HG03060 (cell line): ENCODE measurements around the gene FRMPD2.
"Not testable (repeated sequence)": the region's sequence is repeated elsewhere in the genome, so short reads cannot be mapped to it uniquely, and the experiment has no call there.

Source experiments
- ATAC-seq: cut with Tn5 transposase; IDR thresholded peaks from one replicate; pipeline ENCODE4 v1.9.1; 2021; ENCODE audit warnings: low read depth, moderate number of reproducible peaks; ENCODE audit not compliant: unreplicated experiment

FRMPD2 gene

DNA sequence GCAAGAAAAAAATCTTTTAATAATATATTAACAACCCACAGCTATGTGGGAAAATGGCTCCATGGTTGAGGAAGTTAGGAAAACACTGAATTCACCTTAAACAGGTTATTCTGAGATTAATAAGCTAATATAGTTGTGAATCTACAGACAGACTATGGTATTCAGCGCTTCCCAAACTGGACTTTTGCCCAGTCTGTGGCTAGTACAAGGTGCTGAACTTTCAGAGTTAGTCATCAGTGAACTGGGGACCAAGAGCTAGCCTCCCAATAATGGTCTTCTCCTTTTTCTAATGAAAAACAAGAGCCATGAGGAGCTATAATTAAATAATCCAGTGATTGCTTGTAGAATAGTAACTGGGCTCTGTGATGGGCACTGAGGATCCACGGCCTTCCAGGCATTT lies 65.3 kb downstream of the FRMPD2 start:
- ATAC-seq: no peak

DNA sequence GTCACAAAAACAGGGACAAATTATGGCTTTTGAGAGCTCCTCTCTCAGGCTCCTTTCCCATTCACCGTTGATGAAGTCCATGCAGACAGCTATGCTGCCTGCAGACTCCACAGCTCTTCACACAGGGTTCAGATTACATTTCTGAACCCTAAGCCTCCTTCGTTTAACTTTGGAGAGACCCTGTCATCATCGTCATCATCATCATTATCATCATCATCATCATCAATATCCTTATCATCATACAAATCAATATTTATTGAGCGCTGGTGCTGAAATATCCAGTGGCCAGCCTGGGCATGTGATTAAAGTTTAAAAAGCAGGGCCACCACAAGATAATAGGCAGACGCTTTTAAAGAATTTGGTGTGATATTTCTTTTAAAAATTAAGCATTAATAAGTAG lies 66.6 kb downstream of the FRMPD2 start:
- no peak for ATAC-seq

DNA sequence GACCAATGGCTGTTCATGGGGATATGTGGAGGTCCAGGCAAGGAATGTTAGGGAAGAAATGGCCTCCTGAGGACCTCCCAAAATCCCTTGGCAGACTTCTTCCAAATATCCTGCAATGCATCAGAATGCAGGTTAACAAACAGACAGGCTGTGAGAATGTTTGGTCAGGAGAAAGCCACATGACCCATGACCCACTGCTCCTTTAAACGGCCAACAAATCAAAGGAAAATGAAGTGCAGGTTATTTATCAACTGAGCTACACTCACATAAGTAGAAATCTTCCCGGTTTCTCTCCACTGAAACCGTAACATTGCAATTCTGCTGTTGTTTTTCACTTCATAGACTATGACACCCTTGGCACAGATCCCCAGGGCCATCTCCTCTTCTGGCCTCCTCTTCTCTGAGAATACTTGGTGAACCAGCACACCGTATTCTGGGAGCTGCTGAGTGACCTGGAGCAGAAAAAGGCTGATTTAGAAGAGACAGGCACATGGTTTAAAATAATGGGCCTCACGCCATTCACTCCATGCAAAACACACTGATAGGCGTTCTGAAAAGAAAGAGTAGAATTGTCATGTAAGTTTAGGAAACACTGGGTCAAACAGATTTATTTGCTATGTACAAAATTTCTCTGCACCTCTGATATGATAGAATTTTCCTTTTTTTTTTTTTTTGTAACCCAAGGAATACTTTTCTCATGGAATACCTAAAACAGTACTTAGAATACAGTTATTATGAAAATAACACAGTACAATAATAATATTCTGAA lies 67.8 kb downstream of the FRMPD2 start:
- no peak for ATAC-seq

DNA sequence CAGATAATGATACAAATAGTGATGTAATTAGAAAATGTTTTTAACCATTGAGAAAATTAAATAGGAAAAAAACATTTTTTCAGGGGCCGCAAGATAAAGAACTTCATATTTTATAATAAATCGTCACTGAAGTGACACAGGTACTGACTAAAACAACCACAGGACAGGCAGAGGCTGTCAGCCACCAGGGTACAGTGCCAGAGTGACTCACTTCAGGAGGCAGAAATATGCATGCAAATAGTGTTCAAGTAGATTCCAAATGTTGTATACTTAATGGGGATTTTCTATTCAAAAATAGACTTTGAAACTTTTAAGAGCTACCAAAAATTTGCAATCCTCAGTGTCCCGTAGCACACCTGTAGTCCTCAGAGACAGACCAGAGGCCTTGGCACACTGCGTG lies 68.6 kb downstream of the FRMPD2 start:
- ATAC-seq: no peak

DNA sequence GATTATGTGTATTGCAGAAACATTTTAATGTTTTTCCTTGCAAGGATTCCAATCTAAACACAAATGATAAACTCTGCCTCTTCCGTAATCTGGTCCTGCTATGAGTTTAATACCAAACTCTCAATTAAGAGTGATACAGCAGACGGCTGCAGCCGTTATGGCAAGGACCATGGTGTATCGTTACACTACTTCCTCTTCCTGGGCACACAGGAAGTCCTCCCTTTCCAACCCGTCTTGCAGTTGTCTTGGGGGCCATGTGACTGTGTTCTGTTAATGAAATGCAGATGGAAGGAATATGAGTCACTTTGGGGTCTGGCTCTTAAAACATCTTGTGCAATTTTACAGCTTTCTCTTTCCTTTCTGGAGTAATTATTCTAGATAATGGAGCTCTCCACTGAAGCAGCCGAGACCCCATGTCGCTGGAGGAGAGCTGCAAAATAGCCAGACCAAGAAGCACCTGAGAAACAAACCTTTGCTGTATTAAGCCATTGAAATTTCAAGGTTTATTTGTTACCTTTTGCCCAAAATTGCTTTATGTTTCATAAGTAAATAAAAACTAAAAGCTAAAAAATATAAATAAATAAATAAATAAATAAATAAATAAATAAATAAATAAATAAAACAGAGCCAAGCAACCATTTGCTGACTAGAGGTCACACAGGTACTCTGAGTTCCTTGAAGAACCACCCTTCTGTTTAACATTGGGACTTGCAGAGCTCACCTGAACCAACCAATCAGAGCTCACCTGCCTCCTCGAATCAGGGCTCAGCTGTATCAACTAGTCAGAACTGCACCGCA lies 74.7 kb downstream of the FRMPD2 start:
- ATAC-seq: no peak

DNA sequence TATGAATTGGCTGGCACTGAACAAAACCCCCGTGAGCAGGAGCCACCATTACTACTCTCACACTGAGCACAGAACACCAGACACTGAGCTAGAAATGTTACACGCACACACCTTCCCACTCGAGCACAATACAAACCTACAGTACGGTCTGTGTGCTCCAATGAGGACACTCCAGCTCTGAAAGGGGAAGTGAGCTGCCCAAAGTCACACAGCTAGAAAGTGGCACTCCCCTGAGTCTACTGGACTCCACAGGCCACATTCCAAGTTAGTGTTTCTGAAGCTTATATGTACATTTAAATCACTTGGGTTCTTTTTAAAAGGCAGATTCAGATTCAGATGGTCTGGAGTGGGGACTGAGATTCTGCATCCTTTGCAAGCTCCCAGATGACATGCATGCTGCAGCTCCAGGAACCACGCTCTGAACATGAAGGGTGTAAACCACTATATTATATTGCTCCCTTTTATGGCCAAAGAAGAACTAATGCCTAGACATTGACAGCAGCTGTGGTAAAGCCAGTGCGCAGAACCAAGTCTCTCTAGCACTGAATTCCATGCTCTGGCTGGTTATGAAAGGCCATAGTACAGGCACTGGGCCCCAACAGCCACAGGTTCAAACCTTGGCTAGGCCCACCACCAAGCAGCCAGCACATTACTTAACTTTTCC lies 77.1 kb downstream of the FRMPD2 start:
- ATAC-seq: no peak

DNA sequence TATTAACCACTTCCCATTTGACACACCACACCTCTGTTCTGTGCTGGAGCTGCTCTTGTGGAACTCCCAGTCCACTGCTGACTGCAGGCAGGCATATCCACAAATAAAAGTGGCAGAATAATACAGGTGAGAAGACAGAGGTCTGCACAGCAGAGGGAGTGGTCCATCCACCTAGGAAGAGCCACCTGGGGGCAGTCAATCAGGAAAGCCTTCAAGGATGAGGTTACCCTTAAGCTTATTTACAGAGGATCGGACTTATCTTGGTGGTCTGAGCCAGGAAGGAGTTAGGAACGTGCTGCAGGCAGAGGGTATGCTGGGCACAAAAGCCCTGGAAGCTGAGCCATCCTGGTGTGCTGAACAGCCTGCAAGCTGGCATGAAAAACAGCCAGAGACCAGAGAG lies 78.7 kb downstream of the FRMPD2 start:
- no peak for ATAC-seq

DNA sequence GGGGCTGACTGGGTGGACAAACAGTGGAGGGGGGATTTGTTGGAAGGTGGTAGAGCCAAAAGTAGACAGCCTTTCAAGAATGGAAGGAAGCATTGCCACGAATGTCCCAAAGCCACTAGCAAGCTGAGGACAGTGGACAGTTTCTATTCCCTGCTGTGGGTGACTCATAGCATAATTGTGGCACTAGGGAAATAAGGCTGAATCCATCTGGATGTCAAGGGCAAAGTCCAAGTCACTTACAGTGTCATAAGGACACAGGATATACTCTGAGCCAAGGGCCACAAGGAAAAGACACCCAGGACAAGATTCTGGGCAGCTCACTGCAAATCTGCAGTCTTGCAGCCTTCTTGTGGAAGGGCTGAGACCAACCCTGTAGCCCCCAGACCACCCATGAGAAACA lies 79.7 kb downstream of the FRMPD2 start:
- ATAC-seq: no peak

DNA sequence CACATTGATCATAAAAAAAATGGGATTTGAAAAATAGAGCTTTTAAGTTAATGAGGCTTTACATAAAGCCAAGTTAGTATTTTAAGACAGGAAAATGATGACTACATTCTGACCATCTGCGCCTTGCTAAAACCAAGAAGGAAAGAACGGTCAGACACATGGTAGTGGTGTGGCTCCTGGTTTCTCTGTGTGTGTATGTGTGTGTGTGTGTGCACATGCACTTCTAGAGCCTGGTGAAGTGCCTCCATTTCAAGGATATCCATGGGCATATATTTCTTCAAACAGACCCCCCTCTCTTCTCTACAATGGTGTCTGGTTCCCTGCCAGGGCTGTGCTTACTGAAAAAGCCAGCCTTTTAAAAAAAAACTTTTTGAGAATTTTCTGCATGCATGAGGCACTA lies 80.9 kb downstream of the FRMPD2 start:
- no peak for ATAC-seq

DNA sequence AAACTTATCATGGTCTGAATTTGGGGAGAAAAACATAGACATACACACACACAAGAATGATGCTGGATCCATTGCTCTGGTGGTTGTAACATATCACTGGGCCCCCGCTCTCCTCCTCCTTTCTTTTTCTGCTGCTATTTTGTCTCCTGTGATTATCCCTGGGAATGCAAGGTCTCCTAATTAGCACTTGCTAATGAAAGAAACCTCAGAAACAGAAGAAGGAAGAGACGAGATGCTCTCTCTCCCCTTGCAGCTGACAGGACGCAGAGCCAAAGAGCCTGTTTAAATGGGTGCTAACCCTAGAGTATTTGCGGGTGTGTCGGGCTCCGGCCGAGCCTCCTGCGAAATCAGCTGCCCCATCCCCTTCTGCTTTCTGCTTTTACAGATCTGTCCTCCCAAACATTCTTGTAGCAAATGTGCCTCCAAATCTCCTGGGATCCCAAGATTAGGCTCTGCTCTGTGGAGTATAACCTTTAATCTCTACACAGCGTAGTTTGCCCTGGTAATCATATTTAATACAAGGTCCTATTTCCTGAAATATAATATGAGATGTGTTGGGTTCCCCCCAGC lies 81.5 kb downstream of the FRMPD2 start:
- no peak for ATAC-seq

DNA sequence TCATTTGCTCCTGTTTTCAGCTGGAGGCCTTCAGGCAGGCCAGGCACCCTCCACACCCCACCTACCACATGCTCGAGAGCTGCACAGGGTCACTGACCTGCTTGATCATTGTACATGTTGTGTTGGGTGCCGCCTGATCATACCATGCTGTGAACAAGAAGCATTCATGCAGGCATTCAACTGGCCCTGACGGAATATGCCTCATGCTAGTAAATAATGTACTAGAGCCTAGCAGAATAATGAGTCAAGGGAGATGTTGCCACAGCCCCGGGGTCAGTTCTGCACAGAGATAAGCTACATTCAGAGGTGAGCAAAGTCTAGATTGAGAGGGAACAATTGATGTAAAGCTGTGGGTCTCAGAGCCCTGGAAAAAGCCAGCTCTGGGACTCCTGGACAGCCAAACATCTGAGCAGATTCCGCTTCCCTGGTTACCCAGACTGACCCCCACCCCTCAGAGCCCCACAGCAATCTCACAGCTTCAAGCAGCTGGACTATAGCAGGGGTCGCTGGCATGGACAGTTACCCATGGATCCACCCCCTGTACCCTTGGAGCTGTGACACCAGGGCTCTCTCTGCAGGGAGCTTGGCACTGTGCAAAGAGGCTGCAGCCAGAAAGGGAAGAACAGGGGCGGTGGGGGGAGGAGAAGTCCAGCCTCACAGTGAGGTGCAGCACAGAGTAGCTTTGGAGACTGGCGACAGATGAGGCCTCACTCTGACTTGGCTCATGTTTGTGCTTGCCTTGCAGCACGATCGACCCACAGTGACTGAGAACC lies 86.6 kb downstream of the FRMPD2 start:
- no peak for ATAC-seq

DNA sequence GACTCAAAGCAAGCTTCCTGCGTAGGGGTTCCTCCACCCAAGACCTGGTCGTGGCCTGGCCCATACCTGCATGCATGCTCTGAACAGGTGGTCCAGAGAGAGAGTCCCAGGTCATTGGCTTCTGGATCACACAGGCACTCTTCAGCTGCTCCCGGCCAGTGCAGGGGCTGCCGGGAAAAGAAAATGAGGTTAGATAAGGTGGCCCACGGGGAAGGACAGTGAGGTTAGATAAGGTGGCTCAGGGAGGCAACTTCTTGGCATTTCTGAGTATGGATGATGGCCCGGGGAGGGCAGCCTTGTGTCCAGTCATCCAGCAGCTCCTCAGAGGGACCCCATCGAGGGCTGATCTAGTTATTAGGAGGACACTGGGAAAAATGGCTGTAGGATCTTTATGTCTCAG lies 87.4 kb downstream of the FRMPD2 start:
- ATAC-seq: no peak

DNA sequence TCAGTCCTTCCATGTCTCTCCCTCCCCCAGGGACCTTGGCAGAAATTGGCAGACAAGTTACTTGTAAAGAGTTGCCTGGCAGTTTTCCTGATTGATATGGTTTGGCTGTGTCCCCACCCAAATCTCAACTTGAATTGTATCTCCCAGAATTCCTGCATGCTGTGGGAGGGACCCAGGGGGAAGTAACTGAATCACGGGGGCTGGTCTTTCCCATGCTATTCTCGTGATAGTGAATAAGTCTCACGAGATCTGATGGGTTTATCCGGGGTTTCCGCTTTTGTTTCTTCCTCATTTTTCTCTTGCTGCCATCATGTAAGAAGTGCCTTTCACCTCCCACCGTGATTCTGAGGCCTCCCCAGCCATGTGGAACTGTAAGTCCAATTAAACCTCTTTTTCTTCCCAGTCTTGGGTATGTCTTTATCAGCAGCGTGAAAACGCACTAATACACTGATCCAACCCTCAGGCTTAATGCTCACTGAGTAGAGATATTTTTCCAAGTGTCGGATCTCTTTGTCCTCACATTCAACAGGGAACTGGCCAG lies 88.2 kb downstream of the FRMPD2 start:
- not testable (repeated sequence) for ATAC-seq

DNA sequence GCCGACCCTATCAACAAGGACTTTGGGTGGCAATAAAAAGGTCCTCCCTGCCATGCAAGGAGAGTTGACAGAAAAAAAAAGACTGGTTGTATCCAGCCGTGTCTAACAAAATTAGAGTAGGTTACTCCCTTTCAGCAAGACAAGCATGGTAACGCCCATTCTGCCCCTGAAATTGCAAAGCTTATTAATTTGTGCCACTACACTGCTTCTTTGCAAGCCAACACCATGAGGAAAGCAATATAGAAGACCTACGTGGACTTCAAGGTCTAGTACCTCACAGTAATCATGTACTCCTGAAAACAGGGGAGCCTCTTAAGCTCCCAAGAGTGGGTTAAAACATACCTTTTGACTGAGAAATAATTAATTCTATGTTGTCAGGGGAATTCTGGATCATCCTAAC lies 90.3 kb downstream of the FRMPD2 start:
- ATAC-seq: no peak

DNA sequence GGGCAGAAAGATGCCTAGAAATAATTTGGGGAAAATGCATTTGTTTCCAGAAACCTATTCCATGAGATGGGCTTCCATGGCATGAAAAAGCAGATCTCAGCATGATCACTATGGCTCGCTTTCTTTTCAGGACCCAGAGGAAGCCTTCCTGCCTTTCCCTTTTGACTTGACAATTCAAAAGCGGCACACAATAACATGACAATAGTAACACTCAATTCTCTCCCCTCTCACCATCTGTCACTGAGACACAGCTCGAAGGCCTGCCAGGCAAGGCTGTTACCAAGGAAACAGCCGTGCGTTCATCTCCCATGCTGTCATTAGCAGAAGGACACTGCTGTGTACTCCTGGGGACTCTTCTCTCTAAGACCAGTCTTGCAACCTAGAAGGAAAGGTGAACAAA lies 101.8 kb downstream of the FRMPD2 start:
- not testable (repeated sequence) for ATAC-seq

DNA sequence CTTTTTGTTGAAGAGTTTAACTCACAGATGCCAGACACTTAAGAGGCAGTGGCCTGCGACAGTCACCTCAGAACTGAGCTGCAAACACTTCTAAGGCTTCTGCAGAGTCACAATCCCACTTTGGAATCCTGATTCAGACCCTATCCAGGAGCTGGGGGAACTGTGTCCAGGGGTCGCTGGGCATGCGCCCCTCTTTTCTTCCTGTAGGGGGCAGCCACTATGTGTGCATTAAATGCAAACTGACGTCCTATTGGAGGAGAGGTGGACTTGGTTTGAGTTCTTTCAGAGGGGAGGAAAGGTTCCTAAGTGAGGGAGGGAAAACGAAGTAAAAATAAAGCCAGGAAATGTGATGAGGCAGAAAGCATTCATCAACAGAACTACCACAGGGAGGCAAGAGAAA lies 113.8 kb downstream of the FRMPD2 start:
- not testable (repeated sequence) for ATAC-seq

DNA sequence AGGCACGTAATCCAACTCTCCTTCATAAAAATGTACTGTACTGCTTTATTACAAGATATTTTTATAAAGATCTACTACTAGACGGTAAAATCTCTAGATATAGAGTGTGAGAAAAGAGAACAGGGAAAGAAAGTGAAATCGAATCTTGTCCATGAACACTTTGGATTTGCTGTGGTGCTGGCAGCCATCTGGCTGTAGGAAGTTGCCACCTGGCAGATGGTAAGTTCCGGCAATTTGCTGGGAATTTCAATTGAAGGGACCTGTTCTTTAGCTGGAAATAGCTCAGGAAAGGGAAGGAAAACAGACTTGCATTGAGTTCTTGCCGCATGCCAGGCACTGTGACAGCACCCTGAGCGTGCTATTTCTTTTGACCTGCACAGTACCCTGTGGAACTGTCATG lies 114.3 kb downstream of the FRMPD2 start:
- not testable (repeated sequence) for ATAC-seq

DNA sequence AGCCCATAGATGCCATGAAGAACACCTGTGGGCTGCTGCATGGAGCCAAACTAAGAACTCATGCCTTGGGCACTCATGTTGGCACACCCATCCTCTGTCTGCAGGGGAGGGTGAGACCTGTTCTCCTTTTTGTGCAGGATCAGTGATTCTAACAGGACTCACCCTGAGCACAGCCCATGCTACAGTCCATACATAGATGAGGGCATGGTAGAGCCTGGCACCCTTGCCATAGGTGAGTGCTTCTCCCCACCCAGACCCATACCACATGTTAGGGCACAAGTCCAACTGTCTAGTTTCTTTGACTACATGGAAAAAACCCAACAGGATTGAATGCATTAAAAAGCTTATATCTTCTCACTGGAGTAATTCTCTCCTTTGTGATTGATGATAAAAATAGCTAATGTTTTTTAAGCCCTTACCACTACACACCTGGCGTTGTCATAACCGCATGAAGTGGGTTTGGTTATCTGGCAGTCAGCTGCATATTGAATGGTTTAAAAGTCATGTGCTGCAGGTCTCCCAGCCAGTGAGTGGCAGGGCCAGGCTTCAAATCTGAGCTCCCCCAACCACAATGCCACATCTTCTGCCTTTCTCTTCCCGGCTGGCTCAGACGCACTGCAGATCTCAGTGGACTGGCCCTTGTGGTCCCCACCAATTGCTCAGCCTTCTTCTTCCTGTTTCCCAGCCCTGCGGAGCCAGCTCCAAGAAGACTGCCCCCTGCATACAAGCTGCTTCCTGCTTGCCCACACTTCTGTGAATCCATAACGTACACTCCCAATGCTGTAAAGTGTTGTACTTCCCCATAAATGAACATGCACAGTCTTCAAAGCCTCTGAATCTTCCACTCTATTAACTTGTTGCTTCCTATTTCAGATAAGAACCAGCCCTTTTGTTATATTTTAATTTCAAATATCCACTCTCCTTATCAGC lies 120.0 kb downstream of the FRMPD2 start:
- ATAC-seq: not testable (repeated sequence)

DNA sequence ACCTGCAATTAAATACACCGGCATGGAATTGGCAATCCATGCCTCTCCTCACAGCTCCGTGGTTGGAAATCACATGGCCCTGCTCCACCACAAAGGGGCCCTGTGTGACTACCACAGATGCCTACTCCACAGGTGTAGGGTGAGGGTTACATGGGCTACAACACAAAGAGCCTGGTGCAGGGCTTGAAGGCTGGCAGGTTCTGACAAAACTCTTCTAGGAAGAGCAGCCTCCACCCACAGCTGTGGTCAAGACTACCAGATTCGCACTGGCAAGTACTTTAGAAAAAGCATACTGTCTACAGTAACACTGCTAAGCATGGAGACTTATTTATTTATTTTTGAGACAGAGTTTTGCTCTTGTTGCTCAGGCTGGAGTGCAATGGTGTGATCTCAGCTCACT lies 126.9 kb downstream of the FRMPD2 start:
- not testable (repeated sequence) for ATAC-seq
